GM12891 (cell line): ENCODE results near the gene LIPC.

Source experiments
- PAX5 ChIP-seq: IDR thresholded peaks from 2 replicates; pipeline ENCODE4 v1.6.1; 2011; ENCODE audit warnings: low read length, moderate library complexity, mild to moderate bottlenecking; ENCODE audit not compliant: insufficient read depth, severe bottlenecking
- POLR2A ChIP-seq: IDR thresholded peaks from 2 replicates; pipeline ENCODE4 v1.6.1; 2011; ENCODE audit warnings: low read depth, low read length, control low read depth
- POLR2AphosphoS5 ChIP-seq: IDR thresholded peaks from 2 replicates; pipeline ENCODE4 v1.6.1; 2011; ENCODE audit warnings: low read depth, low read length, control low read depth
- POU2F2 ChIP-seq: IDR thresholded peaks from 2 replicates; pipeline ENCODE4 v1.6.1; 2011; ENCODE audit warnings: low read depth, mild to moderate bottlenecking, control low read depth, low read length, moderate library complexity
- SPI1 ChIP-seq: IDR thresholded peaks from 2 replicates; pipeline ENCODE4 v1.6.1; 2011; ENCODE audit warnings: low read depth, low read length, control low read depth
- TAF1 ChIP-seq: IDR thresholded peaks from 2 replicates; pipeline ENCODE4 v1.6.1; 2011; ENCODE audit warnings: low read depth, low read length, control low read depth

GRCh38 chr15:58446521-58446920 lies 14.7 kb downstream of the LIPC start:
- TF ChIP-seq POLR2A, result no peak
- no peak for TF ChIP-seq POLR2AphosphoS5
- no peak for TF ChIP-seq TAF1
- no peak for TF ChIP-seq SPI1
- no peak for TF ChIP-seq POU2F2
- TF ChIP-seq PAX5, result no peak
